Ramos (cell line): ENCODE measurements around the gene AFTPH.

Experiments
- in situ Hi-C: fragments of 300-500 bp; cut with MboI; formaldehyde crosslinking; loops from one replicate; pipeline ENCODE4 v1.14.3; 2022; ENCODE audit warnings: low sequenced_read_pairs; ENCODE audit not compliant: unreplicated experiment

AFTPH gene

DNA sequence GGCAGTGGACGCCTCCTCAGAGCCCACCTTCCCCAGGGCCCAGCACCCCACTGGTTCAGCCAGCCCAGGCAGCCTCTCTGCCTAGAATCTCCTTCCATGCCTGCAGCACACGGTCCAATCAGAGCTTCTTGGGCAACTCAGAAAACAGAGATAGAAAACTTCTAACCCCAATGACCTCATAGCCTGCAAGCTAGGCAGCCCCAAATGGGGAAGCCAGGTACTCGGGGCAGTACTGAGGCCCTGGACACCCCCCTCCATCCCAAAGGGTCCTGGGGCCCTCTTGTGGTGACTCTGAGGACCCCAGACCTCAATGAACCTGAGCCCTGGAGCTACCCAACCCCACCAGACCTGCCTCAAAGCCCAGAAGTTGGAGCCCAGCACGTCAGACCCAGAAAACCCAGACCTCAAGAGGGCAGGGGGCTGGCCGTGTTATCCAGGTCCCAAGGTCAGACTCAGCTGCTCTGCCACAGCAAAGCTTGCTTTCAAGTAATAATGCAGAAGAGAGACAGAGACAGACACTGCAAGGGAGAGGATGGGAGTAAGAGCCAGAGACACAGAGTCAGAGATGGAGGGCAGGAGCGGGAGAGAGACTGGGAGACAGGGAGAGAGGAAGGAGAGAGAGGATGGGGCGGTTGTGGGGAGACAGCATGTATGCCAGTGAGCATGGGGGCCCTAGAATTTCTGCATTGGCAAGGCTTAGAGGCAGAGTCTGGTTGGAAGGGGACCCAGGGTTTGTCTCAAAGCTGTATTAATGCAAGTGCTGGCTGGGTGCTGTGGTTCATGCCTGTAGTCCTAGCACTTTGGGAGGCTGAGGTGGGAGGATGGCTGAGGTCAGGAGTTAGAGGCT is 101.4 kb downstream of the AFTPH start:
- in situ Hi-C loops = loop anchor here (25.0 kb wide), 1 partner anchor 762 kb away; no protein-coding TSS in a partner anchor

DNA sequence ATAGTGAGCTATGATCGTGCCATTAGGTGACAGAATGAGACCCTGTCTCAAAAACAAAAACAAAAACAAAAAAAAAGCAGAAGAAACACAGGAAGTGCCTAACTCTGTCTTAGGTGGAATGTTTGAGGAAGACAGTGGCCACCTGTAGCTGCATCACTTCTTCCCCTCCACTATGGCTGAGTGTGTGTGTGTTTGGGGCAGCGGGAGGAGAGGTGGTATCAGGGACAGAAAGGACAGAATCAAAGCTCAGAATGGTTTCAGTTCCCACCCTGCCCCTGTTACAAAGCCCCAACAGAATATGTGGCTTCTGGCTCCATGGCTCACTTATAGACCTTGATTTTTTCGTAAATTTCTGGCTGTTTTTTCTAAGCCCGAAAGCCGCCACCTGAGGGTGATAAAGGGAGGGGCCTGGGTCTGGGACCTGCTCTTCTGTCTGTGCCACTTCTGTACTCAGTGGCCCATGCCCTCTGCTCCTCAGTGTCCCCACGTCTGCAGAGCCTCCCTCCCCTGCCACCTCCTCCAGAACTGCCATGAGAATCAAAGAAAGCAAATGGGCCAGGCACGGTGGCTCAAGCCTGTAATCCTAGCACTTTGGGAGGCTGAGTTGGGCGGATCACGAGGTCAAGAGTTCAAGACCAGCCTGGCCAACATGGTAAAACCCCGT is 102.2 kb downstream of the AFTPH start:
- in situ Hi-C loops = loop anchor here (25.0 kb wide), 1 partner anchor 761 kb away; no protein-coding TSS in a partner anchor

DNA sequence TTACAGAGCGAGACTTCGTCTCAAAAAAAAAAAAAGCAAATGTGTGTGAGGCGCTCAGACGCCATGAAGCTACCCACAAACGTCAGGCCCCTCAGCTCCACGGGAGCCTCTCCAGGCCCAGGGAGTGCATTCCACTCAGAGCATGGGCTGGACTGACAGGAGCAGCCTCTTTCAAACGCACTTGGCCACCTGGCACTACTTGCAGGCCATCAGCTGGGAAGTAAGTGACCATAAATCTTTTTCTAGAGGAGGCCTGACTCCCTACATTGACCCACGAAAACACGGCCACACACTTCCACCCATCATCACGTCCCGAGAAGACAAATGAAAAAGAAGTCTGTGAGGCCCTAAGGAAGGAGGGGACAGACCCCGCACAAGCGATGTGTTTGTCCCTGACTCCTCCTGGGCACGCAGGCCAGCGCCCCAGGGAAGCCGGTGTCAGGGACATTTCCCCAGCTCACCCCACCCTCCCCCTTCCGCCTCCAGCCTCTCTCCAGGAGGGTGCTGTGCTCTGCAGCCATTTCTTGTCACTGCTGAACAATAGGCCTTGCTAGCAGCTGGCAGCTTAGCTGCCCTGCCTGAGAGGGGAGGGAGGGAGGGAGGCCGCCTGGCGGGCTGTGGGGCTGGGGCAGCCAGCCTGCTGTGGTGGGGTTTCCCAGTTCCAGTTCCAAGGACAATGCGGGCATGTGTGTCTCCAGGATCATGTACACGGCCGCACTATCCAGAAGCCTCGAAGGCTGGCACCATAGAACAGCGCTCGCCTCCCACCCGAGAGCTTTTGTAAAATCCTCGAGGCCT is 103.0 kb downstream of the AFTPH start:
- in situ Hi-C loops = loop anchor here (25.0 kb wide), 1 partner anchor 760 kb away; no protein-coding TSS in a partner anchor

DNA sequence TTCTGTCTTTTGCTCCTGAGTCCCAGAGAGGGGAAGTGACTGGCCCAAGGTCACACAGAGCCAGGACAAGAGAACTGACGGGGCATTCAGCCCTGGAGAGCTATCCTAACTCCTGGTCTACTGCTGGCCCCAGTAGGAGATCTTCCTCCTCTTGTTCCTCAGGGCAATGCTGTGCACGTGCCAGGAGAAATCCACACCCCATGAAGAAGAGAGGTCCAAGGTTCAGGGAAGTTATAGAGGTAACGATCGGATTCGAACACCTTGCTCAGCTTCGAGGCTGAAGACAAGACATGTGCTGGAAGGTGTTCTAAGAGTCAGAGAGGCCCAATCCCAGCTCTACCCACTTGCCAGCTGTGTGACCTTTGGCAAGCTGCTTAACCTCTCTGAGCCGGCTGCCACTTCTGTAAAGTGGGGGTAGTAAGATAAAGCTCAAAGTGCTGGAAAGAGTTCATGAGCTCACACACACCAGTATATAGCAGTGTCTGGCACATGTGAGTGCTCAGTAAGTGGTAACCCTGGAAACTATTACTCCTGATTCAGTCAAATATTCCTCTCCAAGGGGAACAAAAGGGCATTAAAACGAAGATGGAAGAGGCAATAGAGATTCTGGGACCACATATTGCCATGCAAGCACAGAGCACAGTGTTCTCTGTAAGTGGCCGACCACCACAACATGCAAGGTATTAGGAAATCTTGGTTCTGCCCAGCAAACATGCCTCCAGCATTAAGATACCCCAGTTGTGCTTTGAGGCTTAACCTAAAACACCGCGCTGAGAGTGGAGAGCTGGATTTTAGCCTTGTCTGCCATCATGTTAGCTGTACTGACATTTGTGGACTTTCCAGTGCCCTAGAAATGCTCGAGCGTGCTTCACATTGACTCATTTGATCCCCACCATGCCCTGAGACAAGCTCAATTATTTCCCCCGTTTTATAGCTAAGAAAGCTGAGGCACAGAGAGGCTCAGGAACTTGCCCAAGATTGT is 104.0 kb downstream of the AFTPH start:
- in situ Hi-C loops = loop anchor here (25.0 kb wide), 1 partner anchor 759 kb away; no protein-coding TSS in a partner anchor

DNA sequence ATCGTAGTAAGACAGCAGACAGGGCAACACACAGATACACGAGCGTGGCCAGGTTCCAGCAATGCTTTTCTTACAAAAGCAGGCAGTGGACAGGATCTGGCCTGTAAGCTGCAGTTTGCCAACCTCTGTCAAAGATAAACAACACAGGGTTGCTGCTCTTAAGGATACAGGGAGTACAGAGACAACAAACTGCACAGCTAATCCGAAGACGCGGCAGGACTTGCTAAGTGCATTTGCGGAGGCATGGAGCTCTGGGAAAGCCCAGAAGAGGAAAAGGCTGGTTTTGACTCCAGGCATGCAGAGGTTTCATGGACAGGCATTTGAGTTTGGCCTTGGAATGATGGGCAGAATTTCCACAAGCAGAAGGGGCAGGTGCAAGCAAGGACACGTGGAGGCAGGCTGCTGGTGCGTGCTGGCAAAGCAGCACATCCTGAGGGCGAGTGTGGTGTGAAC is 105.2 kb downstream of the AFTPH start:
- in situ Hi-C loops = loop anchor here (25.0 kb wide), 1 partner anchor 758 kb away; no protein-coding TSS in a partner anchor

DNA sequence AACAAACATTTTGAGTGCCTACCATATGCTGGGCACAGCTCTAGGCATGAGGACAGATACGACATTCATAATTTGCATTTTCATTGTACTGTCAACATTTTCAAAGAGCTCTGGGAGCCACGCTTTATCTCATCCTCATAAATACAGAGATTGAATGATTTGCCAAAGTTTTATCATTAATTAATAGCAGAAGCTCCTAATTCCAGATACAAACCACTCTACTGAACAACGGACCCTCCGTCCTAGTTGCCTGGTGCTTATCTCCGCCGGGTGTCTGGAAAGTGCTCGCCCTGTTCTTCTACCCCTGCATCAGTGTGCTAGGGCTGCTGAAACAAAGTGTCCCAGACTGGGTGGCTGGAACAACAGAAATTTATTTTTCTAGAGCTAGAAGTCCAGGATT is 105.7 kb downstream of the AFTPH start:
- in situ Hi-C loops = loop anchor here (25.0 kb wide), 1 partner anchor 757 kb away; no protein-coding TSS in a partner anchor

DNA sequence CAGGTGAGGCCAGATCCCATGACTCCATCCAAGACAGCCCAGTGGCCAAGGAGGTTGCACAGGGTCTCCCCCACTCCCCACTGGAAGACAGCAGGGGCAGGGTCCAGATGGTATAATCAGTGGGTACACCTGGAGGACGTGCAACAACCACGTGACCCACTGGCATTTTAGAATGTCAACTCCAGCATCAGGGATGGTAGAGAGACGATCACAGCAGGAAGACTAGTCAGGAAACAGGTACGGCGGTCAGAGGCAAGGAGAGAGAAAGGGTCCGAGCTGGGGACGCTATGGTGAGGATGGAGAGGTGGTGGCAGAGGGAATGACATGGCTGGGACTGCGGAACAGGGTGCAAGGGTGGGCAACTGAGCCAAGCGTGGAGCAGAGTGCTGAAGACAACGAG is 106.6 kb downstream of the AFTPH start:
- in situ Hi-C loops = loop anchor here (25.0 kb wide), 1 partner anchor 757 kb away; no protein-coding TSS in a partner anchor

DNA sequence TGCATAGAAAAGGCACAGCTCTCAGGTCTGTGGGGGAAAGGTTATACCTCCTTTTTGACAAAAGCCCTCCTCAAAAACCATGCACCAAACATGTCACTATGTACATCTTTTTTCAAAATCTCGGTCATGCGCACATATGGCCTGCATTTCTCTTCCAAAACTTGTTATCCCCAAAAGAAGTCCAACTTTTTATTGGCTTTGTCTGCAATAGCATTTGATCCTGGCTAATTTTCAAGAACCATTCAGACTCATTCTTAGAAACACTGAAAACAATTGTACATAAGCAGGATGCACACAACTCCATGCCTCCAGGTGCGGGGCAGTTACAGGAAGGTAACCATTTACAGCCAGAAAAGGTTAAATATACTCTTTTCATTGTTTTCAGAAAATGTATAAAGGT is 107.6 kb downstream of the AFTPH start:
- in situ Hi-C loops = loop anchor here (25.0 kb wide), 1 partner anchor 756 kb away; no protein-coding TSS in a partner anchor

DNA sequence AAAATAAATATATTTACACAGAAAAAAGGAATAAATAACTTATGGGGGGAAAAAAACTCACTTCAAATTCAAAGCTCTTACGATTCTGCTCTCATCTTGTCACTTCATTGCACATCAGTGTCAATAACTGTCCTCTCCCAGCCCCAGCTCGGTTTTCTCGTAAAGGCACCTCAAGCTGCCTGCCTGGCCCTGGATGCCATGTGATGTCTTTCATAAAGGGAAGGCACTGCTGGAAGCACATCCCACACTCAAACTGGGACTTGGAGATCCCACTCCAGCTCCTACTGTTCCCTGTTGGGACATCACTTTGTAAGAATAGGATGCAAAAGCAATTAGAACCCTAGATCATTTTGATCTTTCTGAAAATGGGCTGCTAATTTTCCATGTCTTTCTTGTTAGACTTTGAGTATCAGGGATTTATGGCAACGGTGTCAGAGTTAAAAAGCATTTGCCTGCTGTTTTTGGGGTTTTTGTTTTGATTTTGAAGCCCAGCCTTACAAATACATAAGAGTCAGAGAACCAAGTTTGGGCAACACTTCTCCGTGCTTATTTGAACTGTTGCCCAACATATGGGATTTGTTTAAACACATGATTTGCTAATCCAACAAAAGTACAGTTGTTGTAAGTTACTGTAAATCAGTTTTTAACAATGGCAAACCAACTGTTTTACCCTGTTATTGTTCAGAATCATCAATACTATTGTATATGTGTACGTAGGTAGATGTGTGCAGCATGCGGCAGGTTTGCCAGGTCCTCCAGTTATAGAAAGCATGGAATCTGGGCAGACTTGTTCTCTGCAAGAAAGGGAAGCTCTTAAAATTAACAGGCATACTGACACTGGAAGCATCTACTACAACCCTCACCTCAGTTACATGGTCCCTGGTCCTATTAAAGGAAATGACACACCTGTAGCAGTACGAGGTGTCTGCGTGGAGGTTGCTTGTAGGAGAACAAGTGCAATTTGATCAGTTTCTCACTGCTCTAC is 109.0 kb downstream of the AFTPH start:
- in situ Hi-C loops = loop anchor here (25.0 kb wide), 1 partner anchor 754 kb away; no protein-coding TSS in a partner anchor

DNA sequence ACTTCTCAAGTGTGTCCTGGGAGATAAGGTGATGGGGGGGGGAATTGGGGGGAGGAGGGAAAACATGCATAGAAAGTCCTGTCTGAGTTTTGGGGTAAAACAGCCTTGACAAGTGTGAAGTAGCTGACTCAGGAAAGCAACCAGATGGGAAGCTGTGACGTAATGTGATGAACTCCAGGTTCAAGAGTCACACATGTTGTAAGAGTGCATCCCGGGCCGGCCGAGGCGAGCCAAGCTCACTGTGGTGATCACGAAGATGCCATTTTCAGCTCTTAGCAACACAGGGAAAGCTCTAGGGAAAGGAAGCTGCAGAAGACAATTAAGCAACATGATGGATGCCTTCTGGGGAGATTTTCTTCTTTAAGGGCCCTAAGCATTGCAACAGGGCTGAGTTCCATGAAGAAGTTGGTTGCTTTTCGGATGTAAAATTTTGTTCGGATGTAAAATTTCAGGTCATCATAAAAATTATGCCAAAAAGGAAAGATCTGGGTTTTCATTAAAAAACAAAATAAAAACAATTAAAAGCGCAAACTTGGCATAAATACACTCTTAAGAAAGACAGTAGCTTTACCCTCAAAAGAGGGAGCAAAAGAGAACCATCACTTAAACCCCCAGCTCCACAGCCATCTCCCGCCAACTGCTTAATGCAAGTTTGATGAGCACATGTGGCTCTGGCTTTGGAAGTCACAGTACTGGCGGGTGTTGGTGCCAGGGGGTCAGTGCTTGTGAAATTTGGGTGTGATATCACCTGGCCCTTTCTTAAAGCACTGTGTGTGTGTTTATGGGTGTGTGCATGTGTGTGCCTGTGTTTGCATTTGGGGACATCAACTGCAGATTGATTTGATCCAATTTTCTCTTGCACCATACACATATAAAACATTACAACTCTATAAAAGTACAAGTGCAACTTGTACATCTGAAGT is 110.5 kb downstream of the AFTPH start:
- in situ Hi-C loops = loop anchor here (25.0 kb wide), 1 partner anchor 753 kb away; no protein-coding TSS in a partner anchor

DNA sequence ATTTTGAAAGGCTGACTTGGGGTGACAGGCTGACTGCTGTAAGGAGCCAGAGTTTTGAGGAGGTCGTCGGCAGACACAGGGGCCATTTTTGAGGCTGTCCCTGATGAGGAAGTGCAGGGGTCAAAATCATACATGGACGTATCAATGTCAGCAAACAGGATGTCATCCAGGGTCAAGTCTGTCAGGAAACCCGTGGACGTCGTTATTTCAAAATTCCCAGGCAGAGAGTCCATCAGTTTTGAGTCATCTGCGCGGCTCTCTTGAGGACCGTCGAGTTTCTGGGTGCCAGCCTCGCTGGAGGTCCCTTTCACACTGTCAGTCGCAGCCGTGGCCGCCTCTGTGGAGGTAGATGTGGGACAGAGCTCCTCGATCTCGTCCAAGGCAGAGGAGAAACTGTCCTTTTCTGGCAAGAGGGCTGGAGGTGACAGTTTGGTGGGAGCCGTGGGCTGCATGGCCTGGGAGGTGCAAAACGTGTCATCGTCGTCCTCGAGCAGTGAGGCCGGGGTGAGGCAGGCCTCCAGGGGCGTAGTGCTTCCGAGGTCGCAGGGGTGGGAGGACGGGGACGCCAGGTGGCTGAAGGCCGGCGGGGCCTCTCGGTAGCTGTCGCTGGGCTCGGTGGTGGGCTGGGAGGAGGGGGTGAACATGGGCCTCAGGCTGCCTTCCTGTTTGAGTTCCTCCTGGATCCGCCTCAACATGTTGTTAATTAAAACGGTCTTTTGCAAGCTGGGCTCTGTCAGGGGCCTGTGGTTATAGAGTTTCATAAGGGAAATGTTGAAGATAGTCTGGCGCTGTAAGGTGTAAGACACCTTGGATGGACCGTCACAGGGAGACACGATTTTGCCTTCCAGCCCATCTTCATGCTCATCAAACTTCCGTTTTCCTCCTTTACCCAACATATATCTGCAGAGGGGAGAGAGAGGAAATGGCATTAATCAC is 112.1 kb downstream of the AFTPH start:
- in situ Hi-C loops = loop anchor here (25.0 kb wide), 1 partner anchor 751 kb away; no protein-coding TSS in a partner anchor

DNA sequence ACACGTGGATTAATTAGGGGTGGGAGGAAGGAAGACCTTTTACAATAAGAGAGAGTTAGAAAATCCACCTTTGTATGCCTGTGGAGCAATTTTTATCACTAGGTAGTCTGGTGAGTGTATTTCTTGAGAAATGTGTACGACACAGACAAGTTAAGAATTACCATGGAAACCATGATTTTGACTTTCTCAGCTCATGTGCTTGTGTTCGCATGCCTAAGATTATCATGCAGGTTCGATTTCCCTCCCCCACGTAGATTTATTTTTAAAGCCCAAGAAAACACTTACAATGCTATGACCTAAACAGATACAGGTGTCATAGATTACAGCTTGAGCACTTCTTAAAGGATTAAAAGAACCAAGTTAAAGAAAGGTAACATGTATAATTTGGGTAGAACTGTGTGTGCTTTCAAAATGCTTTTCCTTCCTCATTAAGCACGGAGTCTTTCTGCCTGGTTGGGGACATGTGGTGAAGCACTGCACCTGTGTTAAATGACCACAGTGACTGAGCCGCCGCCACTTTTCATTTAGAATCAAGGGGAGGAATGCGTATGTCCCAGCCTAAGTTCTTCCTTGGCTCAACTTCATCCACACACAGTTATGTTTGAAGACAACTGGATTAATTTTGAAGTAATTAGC is 113.0 kb downstream of the AFTPH start:
- in situ Hi-C loops = loop anchor here (25.0 kb wide), 1 partner anchor 750 kb away; no protein-coding TSS in a partner anchor

DNA sequence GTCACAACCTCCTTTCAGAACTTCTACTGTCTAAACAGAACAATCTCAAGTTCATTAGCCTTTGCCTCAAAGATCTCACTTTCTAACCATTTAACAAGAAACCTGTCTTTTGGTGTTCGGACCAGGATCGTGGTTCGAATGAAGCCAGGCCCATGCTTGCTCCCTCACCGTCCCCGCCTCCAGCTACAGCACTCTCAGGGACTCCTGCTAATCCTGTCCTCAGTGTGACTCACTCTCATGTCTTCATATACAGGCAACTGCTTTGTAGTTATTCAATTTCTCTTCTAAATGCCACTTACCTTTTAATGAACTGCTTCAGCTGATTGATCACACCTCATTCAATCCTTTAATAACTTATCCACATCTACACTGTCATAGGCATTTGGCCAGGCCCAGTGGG is 113.8 kb downstream of the AFTPH start:
- in situ Hi-C loops = loop anchor here (25.0 kb wide), 1 partner anchor 749 kb away; no protein-coding TSS in a partner anchor

DNA sequence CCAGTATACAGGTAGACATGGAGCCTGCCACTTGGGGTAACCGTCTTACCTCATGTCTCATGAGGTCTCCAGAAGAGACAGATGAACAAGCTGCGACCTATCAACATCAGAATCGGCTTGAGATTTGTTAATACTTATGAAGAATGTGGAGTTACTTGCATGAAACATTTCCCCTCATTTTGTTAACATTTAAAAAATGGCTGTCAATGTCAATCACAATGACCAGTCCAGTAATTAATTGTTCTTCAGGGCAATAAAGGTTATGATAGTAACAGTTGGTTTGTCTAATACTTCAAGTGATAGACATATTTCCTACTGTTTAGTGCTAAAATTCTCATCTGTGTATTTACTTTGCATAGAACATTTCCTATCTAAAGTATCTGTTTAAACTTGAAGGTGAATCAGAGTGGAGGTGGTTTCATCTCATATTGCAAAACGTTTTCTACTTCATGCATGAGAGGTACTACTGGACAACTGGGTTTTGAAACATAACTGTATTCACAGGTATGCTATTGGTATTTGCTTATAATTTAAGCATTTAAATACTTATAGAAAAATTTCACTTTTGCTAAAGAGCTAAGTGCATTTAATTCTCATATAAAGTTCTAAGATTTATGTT is 114.5 kb downstream of the AFTPH start:
- in situ Hi-C loops = loop anchor here (25.0 kb wide), 1 partner anchor 749 kb away; no protein-coding TSS in a partner anchor
